Fibroblast of villous mesenchyme (primary cell): ENCODE results near the gene COX7A2L. TPM values are rescaled to one million over a fixed set of nuclear protein-coding genes. Genes with fewer than 3 reads are reported as not detected.
A peak's percentile ranks its signal among the peaks of the same experiment; 100 is the strongest.
"Not testable (repeated sequence)": the region's sequence is repeated elsewhere in the genome, so short reads cannot be mapped to it uniquely, and the experiment has no call there.

Source experiments
- DNase-seq: peaks from one replicate; pipeline ENCODE4 v3.0.0-alpha.2; 2010; ENCODE audit warnings: low read depth
- H3K4me3 ChIP-seq: 2 replicates; pipeline ENCODE4 v1.5.1; 2011; ENCODE audit warnings: low read depth, mild to moderate bottlenecking, low read length
- CTCF ChIP-seq: IDR thresholded peaks from 2 replicates; pipeline ENCODE4 v1.5.1; 2012; ENCODE audit warnings: low read depth, mild to moderate bottlenecking, low read length; ENCODE audit not compliant: insufficient read depth
- total RNA-seq: library from RNA; depleted of rRNA; stranded (reverse); fragments of >200 nt; gene quantifications from 2 replicates; pipeline ENCODE4 v1.2.3, GENCODE V29; 2012

Gene COX7A2L
- total RNA-seq, 1 donor = 189 TPM

GRCh38 chr2:42359304-42359964 lies 1.6 kb downstream of the COX7A2L start:
- DNase-seq = peak; percentile 37
- peak overlapping the region; percentile 89 for H3K4me3 ChIP-seq
- TF ChIP-seq CTCF = no peak

DNA sequence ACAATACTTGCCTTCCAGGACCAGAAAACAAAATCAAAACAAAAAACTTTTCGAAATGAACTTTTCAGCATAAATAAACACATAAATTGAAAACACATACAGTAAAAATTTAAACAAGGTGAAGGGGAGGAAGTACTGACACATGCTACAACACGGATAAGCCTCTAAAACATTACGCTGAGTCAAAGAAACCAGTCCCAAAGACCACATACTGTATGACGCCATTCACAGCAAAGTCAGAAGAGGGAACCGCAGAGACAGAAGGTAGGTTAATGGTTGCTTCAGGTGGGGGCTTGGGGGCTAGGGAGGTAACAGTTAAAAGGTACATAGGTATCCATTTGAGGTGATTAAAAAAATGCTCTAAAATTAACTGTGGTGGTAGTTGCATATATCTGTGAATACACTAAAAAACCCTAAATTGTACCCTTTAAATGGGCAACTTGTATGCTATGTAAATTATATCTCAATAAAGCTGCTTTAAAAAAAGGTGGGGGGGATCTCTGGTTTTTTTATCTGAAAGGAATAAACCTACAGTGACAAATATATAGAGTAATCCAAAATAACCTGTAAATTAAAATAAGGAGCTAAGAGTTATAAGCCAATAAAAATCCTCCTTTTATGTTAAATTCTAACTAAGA lies 7.1 kb downstream of the COX7A2L start:
- peak; percentile 29 for DNase-seq
- no peak for TF ChIP-seq CTCF
- no peak overlapping the region for H3K4me3 ChIP-seq

DNA sequence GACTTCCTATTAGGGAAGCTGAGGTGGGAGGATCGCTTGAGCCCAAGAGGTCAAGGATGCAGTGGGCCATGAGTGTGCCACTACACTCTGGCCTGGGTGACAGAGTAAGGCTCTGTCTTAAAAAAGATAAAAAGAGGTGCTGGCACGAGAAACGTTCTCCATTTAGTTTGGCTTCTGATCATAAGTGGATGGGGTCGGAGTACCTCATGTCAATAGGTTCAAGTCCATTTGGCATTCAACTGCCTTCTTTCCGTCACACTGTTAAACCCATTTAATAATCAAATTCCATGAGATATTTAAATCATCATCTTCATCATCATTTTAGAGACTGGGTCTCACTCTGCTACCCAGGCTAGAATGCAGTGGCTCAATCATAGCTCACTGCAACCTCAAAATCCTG lies 9.2 kb downstream of the COX7A2L start:
- no peak overlapping the region for H3K4me3 ChIP-seq
- no peak for TF ChIP-seq CTCF
- no peak for DNase-seq

DNA sequence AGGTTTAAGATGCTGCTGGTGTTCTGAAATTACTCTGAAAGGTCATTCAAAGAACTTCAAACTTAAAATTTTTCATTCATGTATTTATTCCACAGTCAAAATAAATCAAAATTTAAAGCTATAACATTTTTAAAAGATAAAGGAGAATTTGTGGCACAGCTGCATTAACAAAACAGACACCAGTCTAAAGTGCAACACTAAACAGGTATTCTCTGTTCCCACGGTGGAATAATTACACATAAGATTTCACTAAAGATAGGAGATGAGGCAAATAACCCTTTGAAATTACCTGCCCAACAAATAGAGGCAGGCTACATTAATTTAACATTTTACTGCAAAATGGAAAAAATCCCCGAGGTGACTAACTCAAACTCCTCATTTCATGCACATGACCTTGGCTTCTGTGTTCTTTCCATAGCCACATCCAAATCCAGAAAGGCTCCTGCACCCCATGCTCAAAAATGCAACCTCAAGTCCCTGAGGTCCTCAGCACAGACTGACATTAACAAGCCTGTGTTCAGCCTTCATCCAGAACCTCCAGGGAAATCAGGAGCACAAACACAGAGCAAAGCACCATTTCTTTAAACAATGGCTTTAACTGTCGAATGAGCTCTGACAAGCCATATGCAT lies 10.5 kb downstream of the COX7A2L start:
- DNase-seq = no peak
- H3K4me3 ChIP-seq = no peak overlapping the region
- TF ChIP-seq CTCF = no peak

GRCh38 chr2:42348113-42348805 lies 12.8 kb downstream of the COX7A2L start:
- no peak for TF ChIP-seq CTCF
- no peak for DNase-seq
- H3K4me3 ChIP-seq = no peak overlapping the region

GRCh38 chr2:42347518-42347917 lies 13.5 kb downstream of the COX7A2L start:
- not testable (repeated sequence) for DNase-seq, H3K4me3 ChIP-seq

GRCh38 chr2:42346856-42347255 lies 14.2 kb downstream of the COX7A2L start:
- DNase-seq, H3K4me3 ChIP-seq: not testable (repeated sequence)
